Left lung (tissue), 10 donors: ENCODE data around the gene CRYL1. TPM values are rescaled to one million over a fixed set of nuclear protein-coding genes. Genes with fewer than 3 reads are reported as not detected.
A peak's percentile ranks its signal among the peaks of the same experiment; 100 is the strongest.

Experiments
- ATAC-seq: fragments of 200-7000 bp; cut with Tn5 transposase; one replicate; pipeline ENCODE4 v1.9.1; 2020; ENCODE audit warnings: moderate library complexity
- DNase-seq, 4 donors: peaks; one replicate each; pipeline ENCODE4 v3.0.0-alpha.2; 2013 to 2020
- H3K27ac ChIP-seq, 2 donors: fragments of 200-600 bp; sonication (generic) in 1 of 2; one replicate each; pipeline versions ENCODE4 v1.5.0 to v1.8.0; 2020 to 2021
- H3K27me3 ChIP-seq, 2 donors: fragments of 200-600 bp; sonication (generic) in 1 of 2; one replicate each; pipeline versions ENCODE4 v1.5.0 to v1.8.0; 2020 to 2021
- H3K36me3 ChIP-seq, 2 donors: fragments of 200-600 bp; sonication (generic) in 1 of 2; one replicate each; pipeline versions ENCODE4 v1.5.0 to v1.8.0; 2020 to 2021
- H3K4me1 ChIP-seq, 2 donors: fragments of 200-600 bp; one replicate each; pipeline ENCODE4 v1.8.0; 2021
- H3K4me3 ChIP-seq, 2 donors: fragments of 200-600 bp; sonication (generic) in 1 of 2; one replicate each; pipeline versions ENCODE4 v1.5.0 to v1.8.0; 2020 to 2021; ENCODE audit warnings: mild to moderate bottlenecking in 1 of 2
- H3K9me3 ChIP-seq, 2 donors: fragments of 200-600 bp; sonication (generic) in 1 of 2; one replicate each; pipeline versions ENCODE4 v1.5.0 to v1.8.0; 2020 to 2021
- CTCF ChIP-seq, 2 donors: fragments of 200-600 bp; sonication (generic) in 1 of 2; IDR thresholded peaks; one replicate each; pipeline versions ENCODE4 v1.5.0 to v1.8.0; 2021; ENCODE audit warnings: antibody characterized with exemption in 2 of 2
- intact Hi-C, 2 donors: fragments of 100-400 bp; cut with DNase I; formaldehyde crosslinking; loops; one replicate each; pipeline versions ENCODE4 v1.11.2 to v1.14.2; 2022
- polyA plus RNA-seq, 6 donors: library from polyadenylated mRNA; unstranded; fragments of 120-200 nt; gene quantifications; one replicate each; pipeline ENCODE4 v1.2.1, GENCODE V29; 2013; ENCODE audit not compliant: insufficient read length in 6 of 6
- total RNA-seq, 2 donors: library from RNA; stranded (reverse); fragmentation: NEBNext Ultra II Directional; extraction: Animal tissue kit (Norgen Biotek cat#: 25700); gene quantifications; one replicate each; pipeline ENCODE4 v1.2.1, GENCODE V29; 2021
- donor health status: DM: no; HTN: yes; CAD: no.
- donor health status: DM: no; HTN: no; CAD: no.

Gene CRYL1
- total and polyA plus RNA-seq, 8 donors, result 15.5 to 31.8 (median 24.6) TPM

DNA sequence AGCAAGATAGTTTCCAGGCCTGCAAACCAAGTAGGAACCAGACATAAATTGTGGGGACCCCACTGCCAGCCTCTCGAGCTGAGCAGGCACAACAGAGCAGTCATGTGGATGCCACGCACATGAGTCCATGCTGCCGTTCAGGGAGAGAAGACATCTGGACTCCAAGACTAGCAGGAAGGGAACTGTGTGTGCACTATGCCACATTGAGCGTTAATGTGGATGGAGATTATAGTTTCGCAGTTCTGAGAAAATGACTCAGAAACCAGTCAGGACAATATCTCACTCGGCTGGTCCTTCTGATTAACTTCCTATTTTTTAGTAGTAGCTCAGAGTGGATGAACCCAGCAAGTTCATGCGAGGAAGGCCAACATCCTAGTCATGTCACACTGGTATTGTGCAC is 124.9 kb downstream of the CRYL1 start:
- no peaks in the 10 kb centered on the region for H3K4me1 ChIP-seq
- intact Hi-C loops, result no loop called here

DNA sequence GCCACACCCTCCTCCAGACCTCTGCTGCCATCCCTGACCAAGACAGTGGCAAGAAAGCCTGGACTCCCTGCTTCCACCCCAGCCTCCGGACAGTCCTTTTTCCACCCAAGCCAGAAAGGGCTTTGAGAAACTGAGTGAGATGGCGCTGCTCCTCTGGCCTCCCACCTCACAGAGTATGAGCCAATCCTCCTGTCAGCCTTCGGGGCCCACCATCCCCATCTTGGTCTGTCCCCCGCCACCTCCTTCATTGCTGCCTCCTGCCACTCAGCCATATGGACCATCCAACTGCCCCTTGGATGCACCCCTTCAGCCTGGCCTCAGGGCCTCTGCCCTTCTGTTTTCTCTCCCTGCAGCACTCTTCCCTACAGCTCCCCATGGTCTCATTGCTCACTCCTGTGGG is 125.7 kb downstream of the CRYL1 start:
- Histone ChIP-seq H3K9me3 (no peaks in the 10 kb centered on the region), H3K4me1 (no peaks in the 10 kb centered on the region), H3K4me3 (no peak overlapping the region), H3K36me3 (peaks cover 0 to 6% of the 10 kb centered on the region in 2 donors), H3K27ac (no peak overlapping the region), H3K27me3 (peaks cover 0 to 7% of the 10 kb centered on the region in 2 donors)
- TF ChIP-seq CTCF (IDR thresholded peaks at IDR 0.05), result no peak
- intact Hi-C loops, result no loop called here
- no peak for DNase-seq
- no peak for ATAC-seq

More for the DNA sequence above, 124.9 kb downstream of the CRYL1 start:
- Histone ChIP-seq H3K4me3 (no peak overlapping the region), H3K27me3 (no peaks in the 10 kb centered on the region), H3K36me3 (peaks cover 0 to 11% of the 10 kb centered on the region in 2 donors), H3K9me3 (no peaks in the 10 kb centered on the region), H3K27ac (no peak overlapping the region)
- TF ChIP-seq CTCF (IDR thresholded peaks at IDR 0.05), result no peak
- ATAC-seq (peak; percentile 22), DNase-seq (no peak)

GRCh38 chr13:20399515-20399914 is 126.1 kb downstream of the CRYL1 start:
- DNase-seq, result no peak
- Histone ChIP-seq H3K9me3 (no peaks in the 10 kb centered on the region), H3K4me1 (no peaks in the 10 kb centered on the region), H3K27ac (no peak overlapping the region), H3K36me3 (peaks cover 0 to 6% of the 10 kb centered on the region in 2 donors), H3K27me3 (peaks cover 0 to 11% of the 10 kb centered on the region in 2 donors), H3K4me3 (no peak overlapping the region)
- intact Hi-C loops, result no loop called here
- TF ChIP-seq CTCF (IDR thresholded peaks at IDR 0.05), result no peak
- no peak for ATAC-seq

- H3K27me3 ChIP-seq, result peaks cover 0 to 13% of the 10 kb centered on the region in 2 donors
- H3K4me3 ChIP-seq, result no peak overlapping the region
- DNase-seq (no peak), ATAC-seq (no peak)
- no peaks in the 10 kb centered on the region for H3K9me3 ChIP-seq
- H3K36me3 ChIP-seq, result peaks cover 0 to 6% of the 10 kb centered on the region in 2 donors
- H3K4me1 ChIP-seq, result no peaks in the 10 kb centered on the region
- no peak for TF ChIP-seq CTCF (IDR thresholded peaks at IDR 0.05)
- no peak overlapping the region for H3K27ac ChIP-seq
- intact Hi-C loops, result no loop called here
Observed at GRCh38 chr13:20398459-20398858, 127.2 kb downstream of the CRYL1 start.

DNA sequence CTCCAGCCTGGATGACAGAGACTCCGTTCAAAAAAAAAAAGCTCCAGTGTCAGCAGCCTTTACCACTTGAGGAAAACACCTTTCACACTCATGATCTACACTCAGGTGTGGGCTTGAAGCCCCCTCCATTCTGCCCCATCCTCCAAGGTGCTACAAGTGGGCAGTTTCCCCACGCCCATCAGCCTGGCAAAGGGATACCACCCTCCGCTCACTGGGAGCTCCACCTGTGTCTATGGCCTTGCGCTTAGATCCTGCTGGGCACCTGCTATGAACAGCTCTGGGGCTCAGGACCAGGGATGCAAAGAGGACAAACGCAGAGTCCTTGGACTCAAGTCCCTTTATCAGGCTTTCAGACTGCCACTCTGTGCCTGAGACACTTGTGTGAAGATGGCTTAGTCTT is 127.8 kb downstream of the CRYL1 start:
- H3K27ac ChIP-seq, result no peak overlapping the region
- no peak for ATAC-seq
- TF ChIP-seq CTCF (IDR thresholded peaks at IDR 0.05), result no peak

More for the DNA sequence above, 127.8 kb downstream of the CRYL1 start:
- intact Hi-C loops, result no loop called here
- Histone ChIP-seq H3K9me3 (no peaks in the 10 kb centered on the region), H3K4me1 (no peaks in the 10 kb centered on the region), H3K36me3 (peaks cover 0 to 2% of the 10 kb centered on the region in 2 donors), H3K4me3 (no peak overlapping the region), H3K27me3 (peaks cover 0 to 13% of the 10 kb centered on the region in 2 donors)
- DNase-seq, result no peak
